IMR-90 (cell line): Measurements from ENCODE around the gene C1QL2. TPM values are rescaled to one million over a fixed set of nuclear protein-coding genes. Genes with fewer than 3 reads are reported as not detected.

ENCODE experiments used
- ATAC-seq: fragments of 200-7000 bp; cut with Tn5 transposase; 2 replicates; pipeline ENCODE4 v1.9.1; 2020; ENCODE audit warnings: low read depth, mild to moderate bottlenecking, moderate library complexity
- BruUV-seq: library from RNA; stranded (reverse); fragments of 400-500 nt; replicated peaks from 2 replicates; lab custom pipeline; 2021; lab: Mats Ljungman, UMichigan
- CTCF ChIA-PET: fragments of 300-600 bp; formaldehyde crosslinking; extraction: SDS; loops from one replicate; lab custom pipeline; 2021; ENCODE audit warnings: antibody characterized with exemption; lab: Yijun Ruan, JAX
- POLR2A ChIA-PET: fragments of 300-600 bp; sonication (Branson Sonifier 250); formaldehyde crosslinking; loops from one replicate; lab custom pipeline; 2022; ENCODE audit warnings: antibody characterized with exemption; ENCODE audit not compliant: unreplicated experiment; lab: Charles Lee
- DNase-seq: peaks from one replicate; pipeline ENCODE4 v3.0.0; 2013
- H2AFZ ChIP-seq: replicated peaks from 2 replicates; pipeline ENCODE3; 2013; ENCODE audit warnings: low read length, mild to moderate bottlenecking; ENCODE audit not compliant: poor library complexity
- H2AK5ac ChIP-seq: 2 replicates; pipeline ENCODE4 v1.6.1; 2013; ENCODE audit warnings: low read depth, low read length, inconsistent platforms
- H2AK9ac ChIP-seq: replicated peaks from 2 replicates; pipeline ENCODE3; 2013; ENCODE audit warnings: mild to moderate bottlenecking, low read depth, low read length, moderate library complexity; ENCODE audit not compliant: poor library complexity
- H2BK120ac ChIP-seq: 2 replicates; pipeline ENCODE4 v1.6.1; 2013; ENCODE audit warnings: low read depth, low read length, inconsistent platforms
- H2BK15ac ChIP-seq: 3 replicates; pipeline ENCODE4 v1.6.1; 2013; ENCODE audit warnings: low read depth, low read length, inconsistent platforms
- H2BK20ac ChIP-seq: 2 replicates; pipeline ENCODE4 v1.6.1; 2013; ENCODE audit warnings: low read depth, mild to moderate bottlenecking, inconsistent platforms, low read length, moderate library complexity
- H2BK5ac ChIP-seq: 2 replicates; pipeline ENCODE4 v1.6.1; 2013; ENCODE audit warnings: mild to moderate bottlenecking, low read depth, low read length, inconsistent platforms; ENCODE audit not compliant: poor library complexity, severe bottlenecking
- H3K14ac ChIP-seq: replicated peaks from 2 replicates; pipeline ENCODE4 v1.6.1; 2013; ENCODE audit warnings: low read depth, low read length, inconsistent platforms
- H3K18ac ChIP-seq: 2 replicates; pipeline ENCODE4 v1.6.1; 2013; ENCODE audit warnings: low read depth, low read length, control low read depth
- H3K23ac ChIP-seq: 2 replicates; pipeline ENCODE4 v1.6.1; 2013; ENCODE audit warnings: low read depth, low read length, inconsistent platforms
- H3K27ac ChIP-seq: 2 replicates; pipeline ENCODE4 v1.5.1; 2013; ENCODE audit warnings: mild to moderate bottlenecking, control low read depth, low read length; ENCODE audit not compliant: insufficient read depth
- H3K27me3 ChIP-seq: 2 replicates; pipeline ENCODE4 v1.6.1; 2013; ENCODE audit warnings: low read length; ENCODE audit not compliant: control insufficient read depth, insufficient read depth
- H3K36me3 ChIP-seq: 2 replicates; pipeline ENCODE4 v1.6.1; 2013; ENCODE audit warnings: low read length, mixed read lengths; ENCODE audit not compliant: control insufficient read depth, insufficient read depth
- H3K4ac ChIP-seq: 2 replicates; pipeline ENCODE4 v1.6.1; 2013; ENCODE audit warnings: low read depth, low read length, inconsistent platforms
- H3K4me1 ChIP-seq: 2 replicates; pipeline ENCODE4 v1.6.1; 2013; ENCODE audit warnings: low read length, mixed read lengths; ENCODE audit not compliant: control insufficient read depth, insufficient read depth
- H3K4me2 ChIP-seq: 2 replicates; pipeline ENCODE4 v1.6.1; 2013; ENCODE audit warnings: low read depth, mild to moderate bottlenecking, control low read depth, low read length, moderate library complexity
- H3K4me3 ChIP-seq: 2 replicates; pipeline ENCODE4 v1.5.1; 2013; ENCODE audit warnings: low read depth, mild to moderate bottlenecking, control low read depth, low read length, moderate library complexity; ENCODE audit not compliant: insufficient read depth
- H3K56ac ChIP-seq: 2 replicates; pipeline ENCODE4 v1.6.1; 2013; ENCODE audit warnings: low read length, inconsistent platforms; ENCODE audit not compliant: insufficient read depth; ENCODE audit errors: extremely low read depth
- H3K79me1 ChIP-seq, 2 experiments: 2 replicates each; pipeline ENCODE4 v1.6.1; 2013; ENCODE audit warnings: low read length in 2 of 2, inconsistent platforms in 1 of 2, low read depth in 1 of 2
- H3K9ac ChIP-seq: 2 replicates; pipeline ENCODE4 v1.6.1; 2013; ENCODE audit warnings: low read depth, low read length, control low read depth
- H3K9me1 ChIP-seq: 2 replicates; pipeline ENCODE4 v1.6.1; 2013; ENCODE audit warnings: low read length, inconsistent platforms; ENCODE audit not compliant: insufficient read depth
- H3K9me3 ChIP-seq: 2 replicates; pipeline ENCODE4 v1.6.1; 2013; ENCODE audit warnings: low read length; ENCODE audit not compliant: control insufficient read depth, insufficient read depth
- H4K20me1 ChIP-seq: 2 replicates; pipeline ENCODE4 v1.6.1; 2013; ENCODE audit warnings: low read length, inconsistent platforms; ENCODE audit not compliant: insufficient read depth
- H4K5ac ChIP-seq: 2 replicates; pipeline ENCODE4 v1.6.1; 2013; ENCODE audit warnings: mild to moderate bottlenecking, low read depth, low read length, control low read depth
- H4K8ac ChIP-seq, 2 experiments: 2 replicates each; pipeline ENCODE4 v1.6.1; 2013; ENCODE audit warnings: low read depth in 2 of 2, low read length in 2 of 2, control low read depth in 1 of 2, inconsistent platforms in 1 of 2
- H4K91ac ChIP-seq: 2 replicates; pipeline ENCODE4 v1.6.1; 2013; ENCODE audit warnings: low read depth, low read length, inconsistent platforms; ENCODE audit not compliant: insufficient read depth
- CEBPB ChIP-seq: IDR thresholded peaks from 2 replicates; pipeline ENCODE4 v1.6.1; 2012; ENCODE audit warnings: low read depth, low read length, improper control_type of control experiment
- CHD1 ChIP-seq: IDR thresholded peaks from 2 replicates; pipeline ENCODE4 v1.6.1; 2012; ENCODE audit warnings: low read depth, low read length, improper control_type of control experiment
- FOS ChIP-seq: fragments of 150-350 bp; IDR thresholded peaks from 2 replicates; pipeline ENCODE4 v1.6.1; 2016; ENCODE audit warnings: low read depth, low read length
- MAFK ChIP-seq: IDR thresholded peaks from 2 replicates; pipeline ENCODE4 v1.6.1; 2012; ENCODE audit warnings: low read depth, low read length, improper control_type of control experiment
- MAZ ChIP-seq: IDR thresholded peaks from 2 replicates; pipeline ENCODE4 v1.6.1; 2012; ENCODE audit warnings: low read depth, mild to moderate bottlenecking, low read length, improper control_type of control experiment, moderate library complexity, borderline replicate concordance
- NFE2L2 ChIP-seq: fragments of 150-350 bp; IDR thresholded peaks from 2 replicates; pipeline ENCODE4 v1.6.1; 2016; ENCODE audit warnings: low read depth, mild to moderate bottlenecking, low read length
- POLR2A ChIP-seq: IDR thresholded peaks from 2 replicates; pipeline ENCODE4 v1.6.1; 2012; ENCODE audit warnings: mild to moderate bottlenecking, low read depth, low read length
- RFX5 ChIP-seq: IDR thresholded peaks from 2 replicates; pipeline ENCODE4 v1.8.0; 2012; ENCODE audit warnings: low read depth, mild to moderate bottlenecking, low read length, moderate library complexity
- WGBS, 2 experiments: methylation state at CpG; one replicate each; pipeline versions ENCODE4 v1.1.5 to v1.1.7; 2013; ENCODE audit warnings: missing lambda C conversion rate in 2 of 2; ENCODE audit not compliant: insufficient read length in 1 of 2; ENCODE audit errors: extremely low coverage in 2 of 2; 5-methylcytosine and 5-hydroxymethylcytosine counted together
- dilution Hi-C: fragments of 300-500 bp; cut with HindIII; formaldehyde crosslinking; loops from one replicate; pipeline ENCODE4 v1.14.3; 2018; ENCODE audit warnings: low sequenced_read_pairs; ENCODE audit not compliant: unreplicated experiment
- in situ Hi-C: fragments of 300-500 bp; cut with MboI; formaldehyde crosslinking; loops from 3 replicates; pipeline ENCODE4 v1.14.3; 2019; ENCODE audit warnings: low sequenced_read_pairs, inconsistent platforms, mixed read lengths
- intact Hi-C: fragments of 100-400 bp; cut with micrococcal nuclease; formaldehyde crosslinking; loops from 2 replicates; pipeline ENCODE4 v1.10.0; 2022
- polyA plus RNA-seq, 3 experiments: library from polyadenylated mRNA; depleted of rRNA; stranded (reverse); fragments of >200 nt; gene quantifications; 2 replicates each; pipeline ENCODE4 v1.2.3, GENCODE V29; 2012; ENCODE audit warnings: low replicate concordance in 1 of 3
- total RNA-seq: library from RNA; depleted of rRNA; stranded (reverse); fragments of >200 nt; gene quantifications from 2 replicates; pipeline ENCODE4 v1.2.3, GENCODE V29; 2012

The C1QL2 gene
- total and polyA plus RNA-seq, 2 of the 4 experiments (the other 2 are of a cell fraction): not detected

DNA sequence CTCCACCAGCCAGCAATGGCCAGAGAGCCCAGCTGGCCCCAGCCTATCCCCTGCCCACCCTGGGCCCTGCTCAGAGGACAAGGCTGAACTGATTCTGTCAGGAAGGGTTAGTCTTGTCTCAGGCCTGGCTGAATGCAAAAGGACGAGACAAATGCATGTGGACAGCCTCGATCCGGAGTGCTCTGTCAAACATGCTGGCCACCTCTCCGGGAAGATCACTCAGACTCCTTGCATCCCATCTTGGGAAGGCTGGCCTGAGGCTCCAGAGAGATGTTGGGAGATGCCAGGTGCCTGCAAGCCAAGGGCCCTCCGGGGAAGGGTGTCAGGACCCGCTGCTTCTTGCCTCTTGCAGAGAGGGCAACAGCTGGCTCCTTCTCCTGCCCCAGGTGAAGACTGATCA, 20.2 kb upstream of the C1QL2 start:
- 50% methylated on average over 6 of the region's 6 CpGs; no CpG with 5 or more reads in 1 of the 2 experiments for WGBS, 2 experiments
- intact Hi-C loops: no loop called here
- in situ Hi-C loops: no loop called here

More for the DNA sequence above, 20.2 kb upstream of the C1QL2 start:
- H3K9ac ChIP-seq: no peak overlapping the region
- H3K23ac ChIP-seq: no peak overlapping the region
- ATAC-seq: no peak
- no peak overlapping the region for H3K18ac ChIP-seq
- no peaks in the 10 kb centered on the region for H4K20me1 ChIP-seq
- no peak overlapping the region for H2BK120ac ChIP-seq
- H4K8ac ChIP-seq: no peak overlapping the region
- H2BK5ac ChIP-seq: no peak overlapping the region
- no peaks in the 10 kb centered on the region for H3K9me1 ChIP-seq
- no peak overlapping the region for H3K27ac ChIP-seq
- H3K9me3 ChIP-seq: no peaks in the 10 kb centered on the region
- no peak overlapping the region for H4K91ac ChIP-seq
- H2AK5ac ChIP-seq: no peak overlapping the region
- H4K5ac ChIP-seq: no peak overlapping the region
- ChIA-PET POLR2A (no interaction called here), CTCF (no interaction called here)
- BruUV-seq: no TSS peak
- no peak overlapping the region for H3K56ac ChIP-seq
- no peaks in the 10 kb centered on the region for H3K36me3 ChIP-seq
- peaks cover 5% of the 10 kb centered on the region; the same call in 1 of the 2 replicates for H3K27me3 ChIP-seq
- dilution Hi-C loops: no loop called here
- no peak overlapping the region for H2AFZ ChIP-seq
- TF ChIP-seq FOS (no peak), MAFK (no peak), POLR2A (no peak), NFE2L2 (no peak), CHD1 (no peak), RFX5 (no peak), MAZ (no peak), CEBPB (no peak)
- no peak overlapping the region for H2AK9ac ChIP-seq
- H3K79me1 ChIP-seq: no peaks in the 10 kb centered on the region
- H3K4ac ChIP-seq: no peak overlapping the region
- no peak for DNase-seq
- H2BK15ac ChIP-seq: no peak overlapping the region
- no peak overlapping the region for H3K14ac ChIP-seq
- H3K4me3 ChIP-seq: no peak overlapping the region
- H3K4me1 ChIP-seq: no peaks in the 10 kb centered on the region
- no peak overlapping the region for H3K4me2 ChIP-seq
- no peak overlapping the region for H2BK20ac ChIP-seq
